Measurements from ENCODE around the gene ATAD3B. TPM values are rescaled to one million over a fixed set of nuclear protein-coding genes. Genes with fewer than 3 reads are reported as not detected.
A peak's percentile ranks its signal among the peaks of the same experiment; 100 is the strongest.
"Not testable (repeated sequence)": the region's sequence is repeated elsewhere in the genome, so short reads cannot be mapped to it uniquely, and the experiment has no call there.

Gene ATAD3B
- total and polyA plus RNA-seq, 7 experiments from 2014 or later = 4.5 to 53.8 (median 45.5) TPM

- CTCF ChIA-PET; H3K9me3 Mint-ChIP-seq; H3K36me3 Mint-ChIP-seq; H3K4me3 ChIP-seq (ENCODE audit: low read length); H3K9me3 ChIP-seq (ENCODE audit: control insufficient read depth in 2 of 3, low read length in 3 of 3); H3K27me3 ChIP-seq (ENCODE audit: control insufficient read depth in 2 of 2, insufficient read depth in 2 of 2, low read length in 2 of 2); H3K27ac ChIP-seq (ENCODE audit: low read depth, low read length); DNase-seq; ATAC-seq; H3K4me1 ChIP-seq (ENCODE audit: control insufficient read depth in 2 of 2, insufficient read depth in 2 of 2, low read length in 2 of 2); H3K36me3 ChIP-seq (ENCODE audit: control insufficient read depth in 2 of 3, insufficient read depth in 3 of 3, low read length in 3 of 3); intact Hi-C loops (cut with micrococcal nuclease): not testable (repeated sequence)
- Mint-ChIP-seq H3K4me1 (peaks cover 0 to 14% (median 4%) of the 10 kb centered on the region in 7 donors), H3K4me3 (peak overlapping the region in 2 of 10 donors; percentile 14 to 72), H3K27ac (peak overlapping the region in 1 of 9 donors; percentile 76), H3K27me3 (peaks cover 14 to 29% (median 22%) of the 10 kb centered on the region in 5 donors)
- POLR2A ChIA-PET = interaction anchor here (0.9 kb wide), 1 partner anchor 23 kb away, joined by 3 read pairs; no protein-coding TSS in a partner anchor
These were observed 42.6 kb upstream of the ATAD3B start for GRCh38 chr1:1428967-1429366.

GRCh38 chr1:1429671-1430073, 41.9 kb upstream of the ATAD3B start:
- peaks cover 0 to 2% of the 10 kb centered on the region in 2 donors for H3K27me3 ChIP-seq (ENCODE audit: control insufficient read depth in 2 of 2, insufficient read depth in 2 of 2, low read length in 2 of 2)
- no peak overlapping the region for H3K4me3 Mint-ChIP-seq
- H3K27me3 Mint-ChIP-seq = peaks cover 14 to 29% (median 16%) of the 10 kb centered on the region in 5 donors
- ChIA-PET POLR2A (no interaction called here), CTCF (interaction anchor here (1.8 kb wide), 1 partner anchor 11 kb away, joined by 4 read pairs; no protein-coding TSS in a partner anchor)
- no peaks in the 10 kb centered on the region for H3K36me3 ChIP-seq (ENCODE audit: control insufficient read depth in 2 of 3, insufficient read depth in 3 of 3, low read length in 3 of 3)
- peaks cover 0 to 4% (median 0%) of the 10 kb centered on the region in 11 donors for H3K9me3 Mint-ChIP-seq
- H3K27ac Mint-ChIP-seq = peak overlapping the region in 1 of 9 donors; percentile 9
- DNase-seq = no peak
- ATAC-seq = no peak
- H3K27ac ChIP-seq (ENCODE audit: low read depth, low read length) = no peak overlapping the region
- no peaks in the 10 kb centered on the region for H3K9me3 ChIP-seq (ENCODE audit: control insufficient read depth in 2 of 3, low read length in 3 of 3)
- no peak overlapping the region for H3K4me3 ChIP-seq (ENCODE audit: low read length)
- H3K36me3 Mint-ChIP-seq = no peaks in the 10 kb centered on the region
- intact Hi-C loops (cut with micrococcal nuclease) = no loop called here
- peaks cover 0 to 14% (median 4%) of the 10 kb centered on the region in 7 donors for H3K4me1 Mint-ChIP-seq
- peaks cover 0 to 1% of the 10 kb centered on the region in 2 donors for H3K4me1 ChIP-seq (ENCODE audit: control insufficient read depth in 2 of 2, insufficient read depth in 2 of 2, low read length in 2 of 2)

GRCh38 chr1:1430114-1430982, 41.2 kb upstream of the ATAD3B start:
- no peak overlapping the region for H3K27ac ChIP-seq (ENCODE audit: low read depth, low read length)
- Mint-ChIP-seq H3K36me3 (no peaks in the 10 kb centered on the region), H3K9me3 (peaks cover 0 to 4% (median 0%) of the 10 kb centered on the region in 11 donors), H3K27me3 (peaks cover 17 to 27% (median 20%) of the 10 kb centered on the region in 5 donors), H3K4me1 (peaks cover 0 to 18% (median 8%) of the 10 kb centered on the region in 7 donors), H3K27ac (no peak overlapping the region), H3K4me3 (no peak overlapping the region)
- peaks cover 0 to 4% of the 10 kb centered on the region in 2 donors for H3K4me1 ChIP-seq (ENCODE audit: control insufficient read depth in 2 of 2, insufficient read depth in 2 of 2, low read length in 2 of 2)
- H3K36me3 ChIP-seq (ENCODE audit: control insufficient read depth in 2 of 3, insufficient read depth in 3 of 3, low read length in 3 of 3) = no peaks in the 10 kb centered on the region
- intact Hi-C loops (cut with micrococcal nuclease) = no loop called here
- H3K27me3 ChIP-seq (ENCODE audit: control insufficient read depth in 2 of 2, insufficient read depth in 2 of 2, low read length in 2 of 2) = peaks cover 0 to 9% of the 10 kb centered on the region in 2 donors
- H3K9me3 ChIP-seq (ENCODE audit: control insufficient read depth in 2 of 3, low read length in 3 of 3) = no peaks in the 10 kb centered on the region
- ATAC-seq (no peak), DNase-seq (no peak)
- H3K4me3 ChIP-seq (ENCODE audit: low read length) = no peak overlapping the region
- ChIA-PET POLR2A (interaction anchor here (0.6 kb wide), 1 partner anchor 137 kb away, joined by 4 read pairs; no protein-coding TSS in a partner anchor), CTCF (interaction anchor here (1.8 kb wide), 1 partner anchor 11 kb away, joined by 4 read pairs; no protein-coding TSS in a partner anchor)

GRCh38 chr1:1430992-1431844, 40.3 kb upstream of the ATAD3B start:
- Mint-ChIP-seq H3K4me1 (peaks cover 0 to 18% (median 8%) of the 10 kb centered on the region in 7 donors), H3K36me3 (no peaks in the 10 kb centered on the region), H3K27ac (no peak overlapping the region), H3K27me3 (peaks cover 18 to 23% (median 20%) of the 10 kb centered on the region in 5 donors), H3K4me3 (no peak overlapping the region), H3K9me3 (peaks cover 0 to 4% (median 0%) of the 10 kb centered on the region in 11 donors)
- ATAC-seq (no peak), DNase-seq (no peak)
- Histone ChIP-seq H3K27me3 (ENCODE audit: control insufficient read depth in 2 of 2, insufficient read depth in 2 of 2, low read length in 2 of 2) (peaks cover 0 to 10% of the 10 kb centered on the region in 2 donors), H3K36me3 (ENCODE audit: control insufficient read depth in 2 of 3, insufficient read depth in 3 of 3, low read length in 3 of 3) (no peaks in the 10 kb centered on the region), H3K27ac (ENCODE audit: low read depth, low read length) (no peak overlapping the region), H3K9me3 (ENCODE audit: control insufficient read depth in 2 of 3, low read length in 3 of 3) (no peaks in the 10 kb centered on the region), H3K4me3 (ENCODE audit: low read length) (no peak overlapping the region), H3K4me1 (ENCODE audit: control insufficient read depth in 2 of 2, insufficient read depth in 2 of 2, low read length in 2 of 2) (peaks cover 0 to 9% of the 10 kb centered on the region in 2 donors)
- ChIA-PET POLR2A (interaction anchor here (0.6 to 0.8 kb wide), 2 partner anchors 10 to 136 kb away, joined by 3 to 4 read pairs; partner anchors contain the start of gene ANKRD65), CTCF (interaction anchor here (1.8 kb wide), 1 partner anchor 10 kb away, joined by 4 read pairs; no protein-coding TSS in a partner anchor)
- intact Hi-C loops (cut with micrococcal nuclease) = no loop called here

- Histone ChIP-seq H3K27ac (ENCODE audit: low read depth, low read length) (no peak overlapping the region), H3K4me1 (ENCODE audit: control insufficient read depth in 2 of 2, insufficient read depth in 2 of 2, low read length in 2 of 2) (peaks cover 0 to 13% of the 10 kb centered on the region in 2 donors), H3K36me3 (ENCODE audit: control insufficient read depth in 2 of 3, insufficient read depth in 3 of 3, low read length in 3 of 3) (no peaks in the 10 kb centered on the region), H3K27me3 (ENCODE audit: control insufficient read depth in 2 of 2, insufficient read depth in 2 of 2, low read length in 2 of 2) (peaks cover 0 to 16% of the 10 kb centered on the region in 2 donors), H3K9me3 (ENCODE audit: control insufficient read depth in 2 of 3, low read length in 3 of 3) (no peaks in the 10 kb centered on the region), H3K4me3 (ENCODE audit: low read length) (no peak overlapping the region)
- Mint-ChIP-seq H3K4me1 (peaks cover 0 to 20% (median 8%) of the 10 kb centered on the region in 7 donors), H3K4me3 (no peak overlapping the region), H3K36me3 (no peaks in the 10 kb centered on the region), H3K27me3 (peaks cover 18 to 24% (median 21%) of the 10 kb centered on the region in 5 donors), H3K9me3 (peaks cover 0 to 4% (median 0%) of the 10 kb centered on the region in 11 donors), H3K27ac (no peak overlapping the region)
- intact Hi-C loops (cut with micrococcal nuclease) = no loop called here
- ATAC-seq (no peak), DNase-seq (no peak)
- ChIA-PET POLR2A (interaction anchor here (0.8 kb wide), 1 partner anchor 11 kb away, joined by 3 read pairs; the partner anchor contains the start of gene ANKRD65), CTCF (interaction anchor here (1.8 kb wide), 1 partner anchor 9 kb away, joined by 4 read pairs; no protein-coding TSS in a partner anchor)
These were observed 39.7 kb upstream of the ATAD3B start for GRCh38 chr1:1431845-1432273.
